ENCODE data around the gene NLRP3. TPM values are rescaled to one million over a fixed set of nuclear protein-coding genes. Genes with fewer than 3 reads are reported as not detected.

The NLRP3 gene
- total and polyA plus RNA-seq, 2 experiments from 2014 or later: 0.42 TPM; not detected in 1

GRCh38 chr1:247465796-247466195, 49.8 kb downstream of the NLRP3 start:
- Mint-ChIP-seq H3K4me3 (no peak overlapping the region), H3K9me3 (peaks cover 13% of the 10 kb centered on the region), H3K4me1 (no peaks in the 10 kb centered on the region), H3K36me3 (ENCODE audit: low read depth) (no peaks in the 10 kb centered on the region; the same call in 1 of the 3 replicates), H3K27ac (no peak overlapping the region), H3K27me3 (ENCODE audit: insufficient read depth, low read depth, poor library complexity) (no peaks in the 10 kb centered on the region)
- H3K27me3 ChIP-seq (ENCODE audit: insufficient read depth): no peaks in the 10 kb centered on the region
- H4K20me1 ChIP-seq (replicated peaks; ENCODE audit: insufficient read depth): no peaks in the 10 kb centered on the region
- H3K4me3 ChIP-seq: no peak overlapping the region
- ATAC-seq (no peak), DNase-seq (ENCODE audit: low spot score) (no peak)
- H3K36me3 ChIP-seq (ENCODE audit: insufficient read depth): no peaks in the 10 kb centered on the region
- no peak overlapping the region for H3K4me2 ChIP-seq
- peak overlapping the region; percentile 69 for H2AFZ ChIP-seq
- H3K9me2 ChIP-seq (ENCODE audit: insufficient read depth): 0 out of 2 replicates have a peak, but pooled peaks cover 7% of the 10 kb centered on the region
- H3K27ac ChIP-seq (ENCODE audit: low read depth): no peak overlapping the region
- H3K4me1 ChIP-seq (ENCODE audit: insufficient read depth): no peaks in the 10 kb centered on the region
- no peaks in the 10 kb centered on the region for H3F3A ChIP-seq (replicated peaks; ENCODE audit: low read depth)
- no peaks in the 10 kb centered on the region for H3K79me2 ChIP-seq (replicated peaks; ENCODE audit: insufficient read depth)
- TF ChIP-seq STAT1 (IDR thresholded peaks at IDR 0.05; ENCODE audit: unreplicated experiment) (no peak), CREB1 (CRISPR knock-in tag; IDR thresholded peaks at IDR 0.05; ENCODE audit: low read depth) (no peak), JUNB (IDR thresholded peaks at IDR 0.05; ENCODE audit: unreplicated experiment) (no peak), ETS1 (IDR thresholded peaks at IDR 0.05) (no peak), EZH2 (IDR thresholded peaks at IDR 0.05; ENCODE audit: low read depth, unreplicated experiment) (no peak), CTCF (conservative IDR thresholded peaks at IDR 0.05; ENCODE audit: low read depth in 2 of 2) (no peak), EZH2phosphoT487 (IDR thresholded peaks at IDR 0.05; ENCODE audit: unreplicated experiment) (no peak), ZNF331 (CRISPR knock-in tag; IDR thresholded peaks at IDR 0.05; ENCODE audit: low read depth) (no peak), POLR2AphosphoS5 (IDR thresholded peaks at IDR 0.05; ENCODE audit: low read depth) (no peak), NANOG (IDR thresholded peaks at IDR 0.05; ENCODE audit: borderline replicate concordance) (no peak), ZNF114 (CRISPR knock-in tag; IDR thresholded peaks at IDR 0.05) (no peak)
- TF ChIP-seq, protein P1, sequence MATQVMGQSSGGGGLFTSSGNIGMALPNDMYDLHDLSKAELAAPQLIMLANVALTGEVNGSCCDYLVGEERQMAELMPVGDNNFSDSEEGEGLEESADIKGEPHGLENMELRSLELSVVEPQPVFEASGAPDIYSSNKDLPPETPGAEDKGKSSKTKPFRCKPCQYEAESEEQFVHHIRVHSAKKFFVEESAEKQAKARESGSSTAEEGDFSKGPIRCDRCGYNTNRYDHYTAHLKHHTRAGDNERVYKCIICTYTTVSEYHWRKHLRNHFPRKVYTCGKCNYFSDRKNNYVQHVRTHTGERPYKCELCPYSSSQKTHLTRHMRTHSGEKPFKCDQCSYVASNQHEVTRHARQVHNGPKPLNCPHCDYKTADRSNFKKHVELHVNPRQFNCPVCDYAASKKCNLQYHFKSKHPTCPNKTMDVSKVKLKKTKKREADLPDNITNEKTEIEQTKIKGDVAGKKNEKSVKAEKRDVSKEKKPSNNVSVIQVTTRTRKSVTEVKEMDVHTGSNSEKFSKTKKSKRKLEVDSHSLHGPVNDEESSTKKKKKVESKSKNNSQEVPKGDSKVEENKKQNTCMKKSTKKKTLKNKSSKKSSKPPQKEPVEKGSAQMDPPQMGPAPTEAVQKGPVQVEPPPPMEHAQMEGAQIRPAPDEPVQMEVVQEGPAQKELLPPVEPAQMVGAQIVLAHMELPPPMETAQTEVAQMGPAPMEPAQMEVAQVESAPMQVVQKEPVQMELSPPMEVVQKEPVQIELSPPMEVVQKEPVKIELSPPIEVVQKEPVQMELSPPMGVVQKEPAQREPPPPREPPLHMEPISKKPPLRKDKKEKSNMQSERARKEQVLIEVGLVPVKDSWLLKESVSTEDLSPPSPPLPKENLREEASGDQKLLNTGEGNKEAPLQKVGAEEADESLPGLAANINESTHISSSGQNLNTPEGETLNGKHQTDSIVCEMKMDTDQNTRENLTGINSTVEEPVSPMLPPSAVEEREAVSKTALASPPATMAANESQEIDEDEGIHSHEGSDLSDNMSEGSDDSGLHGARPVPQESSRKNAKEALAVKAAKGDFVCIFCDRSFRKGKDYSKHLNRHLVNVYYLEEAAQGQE (IDR thresholded peaks at IDR 0.05; ENCODE audit: unreplicated experiment): no peak
